HG03469 (cell line): ENCODE data around the gene MIEN1.
"Not testable (repeated sequence)": the region's sequence is repeated elsewhere in the genome, so short reads cannot be mapped to it uniquely, and the experiment has no call there.

ENCODE experiments used
- ATAC-seq: cut with Tn5 transposase; IDR thresholded peaks from one replicate; pipeline ENCODE4 v1.9.1; 2021; ENCODE audit warnings: mild to moderate bottlenecking, moderate library complexity, moderate number of reproducible peaks; ENCODE audit not compliant: unreplicated experiment

MIEN1 gene

GRCh38 chr17:39730095-39730921 is at the start of gene MIEN1:
TSS of gene MIEN1 (minus strand) at chr17:39730532. CDS start at chr17:39730495, 37 bp downstream.
- ATAC-seq: peak; percentile 61

GRCh38 chr17:39777534-39778365 is 47.4 kb upstream of the MIEN1 start:
- no peak for ATAC-seq

- ATAC-seq: no peak
Observed at GRCh38 chr17:39776252-39776651, 45.9 kb upstream of the MIEN1 start.

- ATAC-seq: no peak
Observed at GRCh38 chr17:39775031-39775430, 44.7 kb upstream of the MIEN1 start.

- no peak for ATAC-seq
Observed at GRCh38 chr17:39774047-39774446, 43.7 kb upstream of the MIEN1 start.

- no peak for ATAC-seq
Observed at GRCh38 chr17:39772987-39773934, 42.9 kb upstream of the MIEN1 start.

GRCh38 chr17:39772415-39772814 is 42.1 kb upstream of the MIEN1 start:
- no peak for ATAC-seq

GRCh38 chr17:39769974-39770587 is 39.7 kb upstream of the MIEN1 start:
- peak; percentile 35 for ATAC-seq

- ATAC-seq: no peak
Observed at GRCh38 chr17:39767147-39767546, 36.8 kb upstream of the MIEN1 start.

GRCh38 chr17:39765766-39766165 is 35.4 kb upstream of the MIEN1 start:
- ATAC-seq: no peak

- ATAC-seq: no peak
Observed at GRCh38 chr17:39765175-39765574, 34.8 kb upstream of the MIEN1 start.

GRCh38 chr17:39764171-39764570 is 33.8 kb upstream of the MIEN1 start:
- not testable (repeated sequence) for ATAC-seq

- ATAC-seq: no peak
Observed at GRCh38 chr17:39763051-39763820, 32.9 kb upstream of the MIEN1 start.

GRCh38 chr17:39761861-39762496 is 31.6 kb upstream of the MIEN1 start:
- ATAC-seq: no peak

- no peak for ATAC-seq
Observed at GRCh38 chr17:39759204-39759603, 28.9 kb upstream of the MIEN1 start.

GRCh38 chr17:39757931-39758873 is 27.9 kb upstream of the MIEN1 start:
- ATAC-seq: no peak

- no peak for ATAC-seq
Observed at GRCh38 chr17:39757176-39757662, 26.9 kb upstream of the MIEN1 start.
